Naive thymus-derived CD4-positive, alpha-beta T cell (primary cell): ENCODE results near the gene FBRSL1. TPM values are rescaled to one million over a fixed set of nuclear protein-coding genes. Genes with fewer than 3 reads are reported as not detected.

Source experiments
- ATAC-seq: fragments of 150-1000 bp; cut with Tn5 transposase; 2 replicates; pipeline ENCODE4 v1.10.0; 2021; ENCODE audit warnings: mild to moderate bottlenecking, moderate library complexity
- CTCF ChIA-PET: fragments of 350-600 bp; sonication (Branson Sonifier 250); formaldehyde crosslinking; loops from one replicate; lab custom pipeline; 2021; ENCODE audit warnings: antibody characterized with exemption; lab: Charles Lee
- POLR2A ChIA-PET: fragments of 350-600 bp; sonication (Branson Sonifier 250); formaldehyde crosslinking; loops from one replicate; lab custom pipeline; 2021; ENCODE audit warnings: antibody characterized with exemption, inconsistent platforms; lab: Charles Lee
- DNase-seq, 9 donors: peaks; one replicate each; pipeline versions ENCODE4 v3.0.0 to v3.0.0-alpha.2; 2020 to 2022; ENCODE audit warnings: mixed read lengths in 1 of 9
- H3K27ac ChIP-seq: one replicate; pipeline ENCODE4 v1.7.0; 2013; ENCODE audit warnings: mild to moderate bottlenecking, low read depth, low read length, moderate library complexity
- H3K27me3 ChIP-seq, 2 donors: one replicate each; pipeline ENCODE4 v1.7.0; 2013; ENCODE audit warnings: low read length in 2 of 2, mild to moderate bottlenecking in 2 of 2, moderate library complexity in 2 of 2; ENCODE audit not compliant: control insufficient read depth in 2 of 2, insufficient read depth in 2 of 2
- H3K36me3 ChIP-seq, 3 experiments: 1 replicate in 2 of 3; 2 replicates in 1 of 3; pipeline ENCODE4 v1.7.0; 2013; ENCODE audit warnings: low read length in 3 of 3, mild to moderate bottlenecking in 3 of 3, moderate library complexity in 1 of 3; ENCODE audit not compliant: insufficient read depth in 3 of 3, control insufficient read depth in 2 of 3
- H3K4me1 ChIP-seq, 2 donors: one replicate each; pipeline ENCODE4 v1.7.0; 2013; ENCODE audit warnings: low read length in 2 of 2, mild to moderate bottlenecking in 2 of 2, moderate library complexity in 1 of 2; ENCODE audit not compliant: control insufficient read depth in 2 of 2, insufficient read depth in 2 of 2
- H3K4me3 ChIP-seq: 2 replicates; pipeline ENCODE4 v1.7.0; 2013; ENCODE audit warnings: mild to moderate bottlenecking, low read length
- H3K9me3 ChIP-seq, 3 experiments: 1 replicate in 2 of 3; 2 replicates in 1 of 3; pipeline ENCODE4 v1.7.0; 2013; ENCODE audit warnings: low read length in 3 of 3; ENCODE audit not compliant: control insufficient read depth in 2 of 3
- H3K27ac Mint-ChIP-seq, 9 donors: one replicate each; pipeline ENCODE4 v1.8.0; 2020 to 2022; ENCODE audit warnings: mixed read lengths in 9 of 9, mild to moderate bottlenecking in 8 of 9, moderate library complexity in 5 of 9, inconsistent platforms in 2 of 9
- H3K27me3 Mint-ChIP-seq, 5 donors: one replicate each; pipeline ENCODE4 v1.8.0; 2021 to 2022; ENCODE audit warnings: mixed read lengths in 5 of 5, mild to moderate bottlenecking in 1 of 5
- H3K36me3 Mint-ChIP-seq, 5 donors: one replicate each; pipeline ENCODE4 v1.8.0; 2020 to 2022; ENCODE audit warnings: mixed read lengths in 5 of 5, mild to moderate bottlenecking in 3 of 5, inconsistent platforms in 1 of 5
- H3K4me1 Mint-ChIP-seq, 7 donors: one replicate each; pipeline ENCODE4 v1.8.0; 2020 to 2022; ENCODE audit warnings: mixed read lengths in 7 of 7, mild to moderate bottlenecking in 3 of 7, inconsistent platforms in 1 of 7
- H3K4me3 Mint-ChIP-seq, 10 donors: one replicate each; pipeline ENCODE4 v1.8.0; 2020 to 2022; ENCODE audit warnings: mild to moderate bottlenecking in 10 of 10, mixed read lengths in 10 of 10, moderate library complexity in 6 of 10, inconsistent platforms in 2 of 10
- H3K9me3 Mint-ChIP-seq, 11 donors: one replicate each; pipeline ENCODE4 v1.8.0; 2020 to 2022; ENCODE audit warnings: mixed read lengths in 11 of 11, mild to moderate bottlenecking in 4 of 11, inconsistent platforms in 1 of 11, moderate library complexity in 1 of 11
- intact Hi-C, 2 donors: fragments of 100-400 bp; cut with micrococcal nuclease; formaldehyde crosslinking; loops; one replicate each; pipeline ENCODE4 v1.15.1; 2023
- polyA plus RNA-seq, 2 donors: library from polyadenylated mRNA; unstranded; fragments of 300-500 nt; fragmentation: Illumina TruSeq; gene quantifications; one replicate each; pipeline ENCODE4 v1.2.3, GENCODE V29; 2021
- total RNA-seq, 6 experiments: library from RNA in 5 of 6; stranded (reverse) in 5 of 6; gene quantifications; 1 replicate in 5 of 6; 2 replicates in 1 of 6; pipeline ENCODE4 v1.2.3 and lab custom pipeline; 2021 to 2026

The FBRSL1 gene
- total and polyA plus RNA-seq, 7 experiments from 2014 or later = 0.77 to 105 (median 90.9) TPM

DNA sequence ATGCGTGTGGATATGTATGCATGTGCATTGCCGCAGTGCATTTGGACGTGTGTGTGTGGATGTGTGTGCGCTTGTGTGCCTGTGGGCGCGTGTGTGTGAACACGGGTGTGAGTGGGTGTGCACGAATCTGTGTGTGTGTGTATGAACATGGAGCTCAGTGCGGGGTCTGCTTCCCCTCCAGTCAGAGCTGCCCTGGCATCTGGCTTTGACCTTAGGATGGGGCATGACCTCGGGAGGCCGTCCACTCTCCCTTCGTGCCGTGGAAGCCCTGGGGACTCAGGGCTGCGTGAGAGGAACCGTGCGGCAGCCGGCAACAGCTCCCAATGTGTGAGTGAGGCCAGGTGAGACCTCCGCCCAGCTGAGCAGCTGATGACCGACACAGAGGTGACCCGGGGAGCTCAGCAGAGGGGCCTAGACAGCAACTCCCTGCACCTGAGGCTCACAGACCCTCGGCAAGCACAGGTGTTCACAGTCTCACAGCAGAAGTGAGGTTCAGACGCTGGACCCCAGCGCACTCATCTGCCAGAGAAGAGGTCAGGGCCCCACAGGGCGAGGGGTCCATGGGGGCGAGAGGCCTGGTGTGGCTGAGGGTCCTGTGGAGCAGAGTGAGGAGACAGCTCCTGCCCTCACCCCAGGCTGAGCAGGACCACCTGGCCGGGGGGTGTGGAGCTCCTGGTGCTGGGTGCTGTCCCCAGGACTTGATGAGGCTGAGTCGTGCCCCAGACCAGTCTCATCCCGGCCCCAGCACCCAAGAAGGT lies 33.6 kb upstream of the FBRSL1 start:
- H3K27ac ChIP-seq = no peak overlapping the region
- H3K4me3 ChIP-seq = no peak overlapping the region
- H3K27me3 ChIP-seq = no peaks in the 10 kb centered on the region
- Mint-ChIP-seq H3K9me3 (peaks cover 0 to 9% (median 0%) of the 10 kb centered on the region in 11 donors), H3K4me1 (peaks cover 1 to 31% (median 19%) of the 10 kb centered on the region in 7 donors), H3K36me3 (no peaks in the 10 kb centered on the region), H3K27me3 (no peaks in the 10 kb centered on the region), H3K27ac (peak overlapping the region in 2 of 9 donors; percentile 5 to 74), H3K4me3 (peak overlapping the region in 1 of 10 donors; percentile 32)
- ChIA-PET POLR2A (interaction anchor here (0.8 to 1.2 kb wide), 4 partner anchors 8 to 36 kb away, joined by 3 to 5 read pairs (median 4); no protein-coding TSS in a partner anchor), CTCF (no interaction called here)
- no peaks in the 10 kb centered on the region for H3K4me1 ChIP-seq
- intact Hi-C loops = no loop called here
- DNase-seq (no peak), ATAC-seq (no peak)
- H3K36me3 ChIP-seq = no peaks in the 10 kb centered on the region
- no peaks in the 10 kb centered on the region for H3K9me3 ChIP-seq

DNA sequence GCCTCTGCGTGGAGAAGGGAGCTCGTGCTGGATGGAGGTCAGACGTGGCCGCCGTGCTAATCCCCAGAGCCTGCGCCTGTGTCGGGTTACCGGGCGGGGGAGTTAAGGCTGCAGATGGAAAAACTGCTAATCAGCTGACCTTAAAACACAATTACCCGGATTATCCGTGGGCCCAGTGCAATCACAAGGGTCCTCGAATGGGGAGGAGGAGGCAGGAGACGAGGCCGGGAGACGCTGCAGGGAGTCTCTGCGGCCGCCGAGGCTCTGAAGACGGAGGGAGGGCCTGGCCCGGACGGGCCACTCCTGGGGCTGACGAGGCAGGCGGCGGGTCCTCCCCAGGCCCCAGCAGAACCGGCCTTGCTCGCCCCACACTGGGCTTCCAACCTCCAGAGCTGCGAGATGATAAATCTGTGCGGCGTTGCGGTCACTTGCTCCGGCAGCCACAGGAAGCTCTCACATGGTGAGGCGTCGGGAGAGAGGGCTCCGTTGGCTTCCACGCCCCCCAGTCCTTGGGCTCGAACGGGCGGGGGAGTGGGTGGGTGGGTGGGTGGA lies 32.9 kb upstream of the FBRSL1 start:
- H3K9me3 ChIP-seq = no peaks in the 10 kb centered on the region
- H3K4me3 ChIP-seq = no peak overlapping the region
- no peak overlapping the region for H3K27ac ChIP-seq
- ChIA-PET CTCF (no interaction called here), POLR2A (interaction anchor here (0.8 to 1.2 kb wide), 4 partner anchors 9 to 36 kb away, joined by 3 to 5 read pairs (median 4); no protein-coding TSS in a partner anchor)
- Mint-ChIP-seq H3K4me3 (peak overlapping the region in 1 of 10 donors; percentile 58), H3K4me1 (peaks cover 2 to 31% (median 17%) of the 10 kb centered on the region in 7 donors), H3K27me3 (no peaks in the 10 kb centered on the region), H3K9me3 (peaks cover 0 to 9% (median 0%) of the 10 kb centered on the region in 11 donors), H3K27ac (no peak overlapping the region), H3K36me3 (no peaks in the 10 kb centered on the region)
- H3K4me1 ChIP-seq = no peaks in the 10 kb centered on the region
- DNase-seq = no peak
- no peak for ATAC-seq
- no peaks in the 10 kb centered on the region for H3K36me3 ChIP-seq
- intact Hi-C loops = no loop called here
- no peaks in the 10 kb centered on the region for H3K27me3 ChIP-seq

DNA sequence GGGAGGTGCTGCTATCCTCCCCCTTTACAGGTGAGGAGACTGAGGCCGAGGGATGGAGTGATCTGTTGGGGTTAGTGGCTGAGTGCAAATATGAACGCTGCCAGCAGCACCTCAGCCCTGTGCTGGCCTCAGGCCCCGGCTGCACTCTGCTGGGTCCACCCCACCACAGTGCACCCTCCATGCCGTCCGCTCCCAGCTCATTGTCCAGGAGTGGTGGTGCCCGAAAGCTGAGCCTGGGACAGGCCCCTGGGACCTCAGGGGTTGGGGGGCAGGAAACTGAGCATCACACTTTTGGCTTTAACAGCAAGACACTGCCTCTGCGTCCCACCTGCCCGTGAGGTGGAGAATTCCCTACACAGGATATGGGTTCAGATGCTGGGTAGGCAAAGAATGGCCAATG lies 31.5 kb upstream of the FBRSL1 start:
- no peaks in the 10 kb centered on the region for H3K4me1 ChIP-seq
- Mint-ChIP-seq H3K27me3 (no peaks in the 10 kb centered on the region), H3K9me3 (peaks cover 0 to 12% (median 0%) of the 10 kb centered on the region in 11 donors), H3K4me1 (peaks cover 2 to 24% (median 13%) of the 10 kb centered on the region in 7 donors), H3K4me3 (no peak overlapping the region), H3K36me3 (no peaks in the 10 kb centered on the region), H3K27ac (no peak overlapping the region)
- POLR2A ChIA-PET = interaction anchor here (0.7 kb wide), 1 partner anchor 160 kb away, joined by 3 read pairs; the partner anchor contains the start of gene P2RX2
- ATAC-seq (no peak), DNase-seq (no peak)
- no peaks in the 10 kb centered on the region for H3K27me3 ChIP-seq
- H3K9me3 ChIP-seq = no peaks in the 10 kb centered on the region
- no peaks in the 10 kb centered on the region for H3K36me3 ChIP-seq
- H3K4me3 ChIP-seq = no peak overlapping the region
- CTCF ChIA-PET = no interaction called here
- intact Hi-C loops = no loop called here
- H3K27ac ChIP-seq = no peak overlapping the region

DNA sequence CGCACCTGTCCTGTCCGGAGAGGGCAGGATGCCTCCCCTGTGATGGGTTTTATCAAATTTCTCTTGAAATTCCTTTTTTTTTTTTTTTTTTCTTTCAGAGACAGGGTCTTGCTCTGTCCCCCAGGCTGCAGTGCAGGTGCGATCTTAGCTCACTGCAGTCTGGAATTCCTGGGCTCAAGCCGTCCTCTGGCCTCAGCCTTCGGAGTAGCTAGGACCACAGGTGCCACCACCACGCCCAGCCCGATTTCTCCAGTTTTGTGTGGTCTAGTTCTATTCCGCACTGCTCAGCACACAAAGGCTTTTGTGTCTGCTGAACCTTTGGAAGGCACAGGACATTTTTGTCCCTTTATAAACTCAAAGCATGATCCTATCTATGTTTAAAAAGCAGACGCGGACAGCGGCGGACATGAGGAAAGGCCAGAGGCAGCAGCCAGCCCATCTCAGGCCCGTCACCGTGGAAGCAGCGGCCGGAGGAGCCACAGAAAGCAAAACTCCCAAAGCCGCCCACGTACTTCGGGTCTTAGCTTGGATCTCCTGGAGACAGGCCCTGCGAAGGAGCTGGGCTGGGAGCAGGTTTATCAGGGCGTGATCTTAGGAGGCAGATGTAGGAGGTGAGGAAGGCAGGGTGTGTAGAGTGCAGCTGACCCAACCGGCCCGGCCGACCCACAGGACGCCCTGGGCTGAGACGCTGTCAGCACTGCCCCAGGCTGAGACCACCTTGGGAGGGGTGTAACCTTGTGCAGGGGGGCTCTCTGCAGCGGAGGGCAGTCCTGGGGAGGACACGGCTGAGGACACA lies 30.9 kb upstream of the FBRSL1 start:
- Histone ChIP-seq H3K36me3 (no peaks in the 10 kb centered on the region), H3K27me3 (no peaks in the 10 kb centered on the region), H3K9me3 (no peaks in the 10 kb centered on the region), H3K4me1 (no peaks in the 10 kb centered on the region), H3K4me3 (no peak overlapping the region), H3K27ac (no peak overlapping the region)
- Mint-ChIP-seq H3K4me1 (peaks cover 2 to 24% (median 13%) of the 10 kb centered on the region in 7 donors), H3K27me3 (no peaks in the 10 kb centered on the region), H3K36me3 (no peaks in the 10 kb centered on the region), H3K27ac (no peak overlapping the region), H3K9me3 (peaks cover 0 to 12% (median 0%) of the 10 kb centered on the region in 11 donors), H3K4me3 (no peak overlapping the region)
- CTCF ChIA-PET = no interaction called here
- no peak for ATAC-seq
- POLR2A ChIA-PET = interaction anchor here (0.6 to 0.7 kb wide), 2 partner anchors 11 to 160 kb away, joined by 3 read pairs; partner anchors contain the start of gene P2RX2
- intact Hi-C loops = no loop called here
- DNase-seq = no peak

DNA sequence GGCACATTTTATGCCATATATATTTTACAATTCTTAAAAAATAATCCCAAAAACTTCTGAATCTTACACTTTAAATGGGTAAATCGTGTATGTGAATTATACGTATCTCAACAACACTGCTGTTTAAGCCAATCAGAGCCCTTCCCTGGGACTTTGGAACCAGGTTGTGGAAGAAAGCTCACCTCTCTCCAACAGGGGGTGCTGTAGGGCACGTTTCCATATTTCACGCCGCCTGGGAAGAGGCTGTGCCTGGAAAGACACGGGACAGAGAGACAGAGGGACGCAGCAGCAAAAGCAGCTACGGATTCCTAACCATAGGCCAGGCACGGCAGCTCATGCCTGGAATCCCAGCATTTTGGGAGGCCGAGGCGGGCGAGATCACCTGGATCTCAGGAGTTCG lies 29.4 kb upstream of the FBRSL1 start:
- ChIA-PET POLR2A (interaction anchor here (0.9 to 3.2 kb wide), 4 partner anchors 10 to 54 kb away, joined by 4 to 12 read pairs (median 5); no protein-coding TSS in a partner anchor), CTCF (interaction anchor here (1.1 kb wide), 1 partner anchor 63 kb away, joined by 8 read pairs; no protein-coding TSS in a partner anchor)
- Histone ChIP-seq H3K4me1 (no peaks in the 10 kb centered on the region), H3K27ac (no peak overlapping the region), H3K36me3 (no peaks in the 10 kb centered on the region), H3K9me3 (no peaks in the 10 kb centered on the region), H3K27me3 (no peaks in the 10 kb centered on the region), H3K4me3 (no peak overlapping the region)
- intact Hi-C loops = no loop called here
- H3K9me3 Mint-ChIP-seq = peaks cover 0 to 9% (median 0%) of the 10 kb centered on the region in 11 donors
- H3K36me3 Mint-ChIP-seq = no peaks in the 10 kb centered on the region
- no peak for DNase-seq
- no peak overlapping the region for H3K27ac Mint-ChIP-seq
- peaks cover 0 to 21% (median 7%) of the 10 kb centered on the region in 7 donors for H3K4me1 Mint-ChIP-seq
- H3K27me3 Mint-ChIP-seq = no peaks in the 10 kb centered on the region
- no peak overlapping the region for H3K4me3 Mint-ChIP-seq
- no peak for ATAC-seq

DNA sequence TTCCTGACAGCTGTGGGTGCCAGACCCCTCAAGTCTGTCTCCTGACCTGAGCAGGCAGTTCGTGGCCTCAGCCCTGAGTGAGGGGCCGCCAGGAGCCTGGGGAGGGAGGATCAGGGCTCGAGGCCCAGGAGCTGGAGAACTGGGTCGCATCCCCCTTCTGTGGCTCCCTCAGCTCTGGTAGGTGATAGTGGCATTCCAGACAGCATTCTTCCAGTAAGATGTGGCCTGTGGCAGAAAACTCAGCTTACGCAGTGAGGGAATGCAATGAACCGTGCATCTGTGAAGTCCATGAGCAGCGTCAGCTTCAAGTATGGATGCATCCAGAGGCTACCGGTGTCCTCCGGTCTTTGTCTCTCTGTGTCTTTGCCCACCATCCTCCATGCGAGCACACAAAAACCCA lies 28.4 kb upstream of the FBRSL1 start:
- no peak overlapping the region for H3K27ac Mint-ChIP-seq
- intact Hi-C loops = no loop called here
- Histone ChIP-seq H3K27ac (no peak overlapping the region), H3K27me3 (no peaks in the 10 kb centered on the region), H3K9me3 (no peaks in the 10 kb centered on the region), H3K36me3 (no peaks in the 10 kb centered on the region), H3K4me1 (no peaks in the 10 kb centered on the region), H3K4me3 (no peak overlapping the region)
- no peak for ATAC-seq
- no peak for DNase-seq
- H3K36me3 Mint-ChIP-seq = no peaks in the 10 kb centered on the region
- ChIA-PET POLR2A (interaction anchor here (0.6 to 3.2 kb wide), 10 partner anchors 11 to 599 kb away, joined by 3 to 12 read pairs (median 4); no protein-coding TSS in a partner anchor), CTCF (interaction anchor here (0.7 to 1.1 kb wide), 2 partner anchors 14 to 62 kb away, joined by 3 to 8 read pairs; no protein-coding TSS in a partner anchor)
- peaks cover 0 to 22% (median 8%) of the 10 kb centered on the region in 7 donors for H3K4me1 Mint-ChIP-seq
- H3K9me3 Mint-ChIP-seq = peaks cover 0 to 3% (median 0%) of the 10 kb centered on the region in 11 donors
- H3K27me3 Mint-ChIP-seq = no peaks in the 10 kb centered on the region
- H3K4me3 Mint-ChIP-seq = no peak overlapping the region
